CD8-positive, alpha-beta memory T cell (primary cell): ENCODE results near the gene SLC2A4RG. TPM values are rescaled to one million over a fixed set of nuclear protein-coding genes. Genes with fewer than 3 reads are reported as not detected.

Experiments used
- CTCF ChIA-PET: fragments of 350-600 bp; sonication (Branson Sonifier 250); formaldehyde crosslinking; loops from one replicate; lab custom pipeline; 2021; ENCODE audit warnings: antibody characterized with exemption; lab: Charles Lee
- POLR2A ChIA-PET: fragments of 350-600 bp; sonication (Branson Sonifier 250); formaldehyde crosslinking; loops from one replicate; lab custom pipeline; 2021; ENCODE audit warnings: antibody characterized with exemption; lab: Charles Lee
- DNase-seq, 5 donors: peaks; one replicate each; pipeline versions ENCODE4 v3.0.0 to v3.0.0-alpha.2; 2020 to 2022; ENCODE audit warnings: mixed read lengths in 1 of 5
- H3K27ac ChIP-seq: one replicate; pipeline ENCODE4 v1.7.0; 2013; ENCODE audit warnings: low read depth, mild to moderate bottlenecking, low read length, moderate library complexity
- H3K27me3 ChIP-seq: 2 replicates; pipeline ENCODE4 v1.7.0; 2013; ENCODE audit warnings: low read length, mild to moderate bottlenecking; ENCODE audit not compliant: insufficient read depth, poor library complexity, severe bottlenecking
- H3K36me3 ChIP-seq: 2 replicates; pipeline ENCODE4 v1.7.0; 2013; ENCODE audit warnings: mild to moderate bottlenecking, low read length, moderate library complexity; ENCODE audit not compliant: insufficient read depth
- H3K4me1 ChIP-seq: 2 replicates; pipeline ENCODE4 v1.7.0; 2013; ENCODE audit warnings: mild to moderate bottlenecking, low read length, moderate library complexity; ENCODE audit not compliant: insufficient read depth
- H3K4me3 ChIP-seq: 2 replicates; pipeline ENCODE4 v1.7.0; 2013; ENCODE audit warnings: mild to moderate bottlenecking, low read length
- H3K9me3 ChIP-seq: 2 replicates; pipeline ENCODE4 v1.7.0; 2013; ENCODE audit warnings: mild to moderate bottlenecking, low read length
- H3K27ac Mint-ChIP-seq, 8 donors: one replicate each; pipeline ENCODE4 v1.8.0; 2020 to 2021; ENCODE audit warnings: mixed read lengths in 8 of 8, mild to moderate bottlenecking in 6 of 8, inconsistent platforms in 3 of 8, moderate library complexity in 3 of 8
- H3K27me3 Mint-ChIP-seq, 2 donors: one replicate each; pipeline ENCODE4 v1.8.0; 2020 to 2021; ENCODE audit warnings: mixed read lengths in 2 of 2, mild to moderate bottlenecking in 1 of 2, moderate library complexity in 1 of 2
- H3K36me3 Mint-ChIP-seq, 3 donors: one replicate each; pipeline ENCODE4 v1.8.0; 2020 to 2021; ENCODE audit warnings: mixed read lengths in 3 of 3, inconsistent platforms in 1 of 3, mild to moderate bottlenecking in 1 of 3
- H3K4me1 Mint-ChIP-seq, 3 donors: one replicate each; pipeline ENCODE4 v1.8.0; 2020 to 2021; ENCODE audit warnings: mixed read lengths in 3 of 3, inconsistent platforms in 1 of 3, mild to moderate bottlenecking in 1 of 3
- H3K4me3 Mint-ChIP-seq, 7 donors: one replicate each; pipeline ENCODE4 v1.8.0; 2020 to 2021; ENCODE audit warnings: mixed read lengths in 7 of 7, mild to moderate bottlenecking in 6 of 7, moderate library complexity in 4 of 7, inconsistent platforms in 2 of 7
- H3K9me3 Mint-ChIP-seq, 5 donors: one replicate each; pipeline ENCODE4 v1.8.0; 2020 to 2022; ENCODE audit warnings: mixed read lengths in 5 of 5, mild to moderate bottlenecking in 3 of 5, moderate library complexity in 2 of 5, inconsistent platforms in 1 of 5
- polyA plus RNA-seq: library from polyadenylated mRNA; unstranded; fragments of 300-500 nt; fragmentation: Illumina TruSeq; gene quantifications from one replicate; pipeline ENCODE4 v1.2.3, GENCODE V29; 2021
- total RNA-seq, 2 experiments: library from RNA; stranded (reverse); gene quantifications; one replicate each; pipeline ENCODE4 v1.2.3, GENCODE V29; 2021

Gene SLC2A4RG
- total and polyA plus RNA-seq, 3 experiments from 2014 or later = 7.8 to 40.6 (median 37.5) TPM

- H3K9me3 Mint-ChIP-seq = no peaks in the 10 kb centered on the region
- Histone ChIP-seq H3K4me1 (peaks cover 23% of the 10 kb centered on the region), H3K9me3 (no peaks in the 10 kb centered on the region), H3K27me3 (no peaks in the 10 kb centered on the region), H3K4me3 (no peak overlapping the region), H3K27ac (no peak overlapping the region), H3K36me3 (peaks cover 11% of the 10 kb centered on the region)
- H3K4me1 Mint-ChIP-seq = peaks cover 8 to 26% (median 16%) of the 10 kb centered on the region in 3 donors
- H3K36me3 Mint-ChIP-seq = peaks cover 0 to 11% (median 0%) of the 10 kb centered on the region in 3 donors
- DNase-seq = no peak
- H3K27ac Mint-ChIP-seq = no peak overlapping the region
- H3K4me3 Mint-ChIP-seq = no peak overlapping the region
- CTCF ChIA-PET = interaction anchor here (0.7 kb wide), 1 partner anchor 208 kb away, joined by 4 read pairs; no protein-coding TSS in a partner anchor
- H3K27me3 Mint-ChIP-seq = no peaks in the 10 kb centered on the region
- POLR2A ChIA-PET = interaction anchor here (1.0 to 1.8 kb wide), 2 partner anchors 10 to 193 kb away, joined by 3 to 6 read pairs; partner anchors contain the start of gene LIME1
Measured at GRCh38 chr20:63745961-63746731, 6.6 kb downstream of the SLC2A4RG start.

DNA sequence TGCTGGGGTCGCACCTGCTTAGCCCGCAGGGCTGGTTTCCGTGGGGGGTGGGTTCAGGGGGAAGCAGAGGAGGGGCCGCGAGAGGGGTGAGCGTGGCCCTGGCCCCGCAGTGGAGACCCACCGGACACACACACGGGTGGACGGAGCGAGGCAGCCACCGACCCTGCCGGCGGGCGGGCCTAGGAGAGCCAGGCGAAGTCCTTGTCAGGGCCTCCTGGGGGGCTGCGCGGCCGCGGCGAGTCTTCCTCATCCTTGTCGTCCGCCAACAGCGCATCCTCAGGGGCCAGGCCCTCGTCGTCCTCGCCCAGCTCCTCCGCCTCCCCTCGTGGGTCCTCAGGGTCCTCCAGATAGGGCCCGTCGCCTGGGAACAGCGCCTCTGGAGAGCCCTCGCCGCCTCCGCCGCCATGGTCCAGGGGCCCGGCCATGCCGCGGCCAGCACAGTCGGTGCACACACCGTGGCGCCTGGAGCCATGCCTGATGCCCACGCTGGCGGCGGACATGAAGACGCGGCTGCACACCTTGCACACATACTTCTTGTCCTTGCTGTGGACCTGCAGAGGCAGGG lies 7.3 kb downstream of the SLC2A4RG start:
- Mint-ChIP-seq H3K36me3 (peaks cover 0 to 9% (median 0%) of the 10 kb centered on the region in 3 donors), H3K27ac (no peak overlapping the region), H3K4me3 (no peak overlapping the region), H3K4me1 (peaks cover 10 to 25% (median 18%) of the 10 kb centered on the region in 3 donors), H3K27me3 (no peaks in the 10 kb centered on the region), H3K9me3 (no peaks in the 10 kb centered on the region)
- no peaks in the 10 kb centered on the region for H3K27me3 ChIP-seq
- POLR2A ChIA-PET = interaction anchor here (1.8 kb wide), 1 partner anchor 11 kb away, joined by 6 read pairs; the partner anchor contains the start of gene LIME1
- no peak overlapping the region for H3K4me3 ChIP-seq
- CTCF ChIA-PET = interaction anchor here (0.6 kb wide), 1 partner anchor 35 kb away, joined by 3 read pairs; no protein-coding TSS in a partner anchor
- H3K9me3 ChIP-seq = no peaks in the 10 kb centered on the region
- H3K27ac ChIP-seq = no peak overlapping the region
- H3K36me3 ChIP-seq = peaks cover 7% of the 10 kb centered on the region
- peaks cover 20% of the 10 kb centered on the region for H3K4me1 ChIP-seq
- no peak for DNase-seq

GRCh38 chr20:63747622-63748069 lies 8.1 kb downstream of the SLC2A4RG start:
- Mint-ChIP-seq H3K4me1 (peaks cover 10 to 29% (median 21%) of the 10 kb centered on the region in 3 donors), H3K4me3 (no peak overlapping the region), H3K9me3 (no peaks in the 10 kb centered on the region), H3K27me3 (no peaks in the 10 kb centered on the region), H3K27ac (no peak overlapping the region), H3K36me3 (peaks cover 0 to 9% (median 0%) of the 10 kb centered on the region in 3 donors)
- H3K4me3 ChIP-seq = no peak overlapping the region
- no peaks in the 10 kb centered on the region for H3K9me3 ChIP-seq
- ChIA-PET CTCF (interaction anchor here (0.6 kb wide), 1 partner anchor 34 kb away, joined by 3 read pairs; no protein-coding TSS in a partner anchor), POLR2A (no interaction called here)
- no peak overlapping the region for H3K27ac ChIP-seq
- peaks cover 2% of the 10 kb centered on the region for H3K36me3 ChIP-seq
- H3K4me1 ChIP-seq = peaks cover 20% of the 10 kb centered on the region
- DNase-seq = no peak
- no peaks in the 10 kb centered on the region for H3K27me3 ChIP-seq

- Histone ChIP-seq H3K4me1 (peaks cover 20% of the 10 kb centered on the region), H3K4me3 (no peak overlapping the region), H3K27ac (no peak overlapping the region), H3K36me3 (no peaks in the 10 kb centered on the region), H3K27me3 (no peaks in the 10 kb centered on the region), H3K9me3 (no peaks in the 10 kb centered on the region)
- CTCF ChIA-PET = interaction anchor here (0.7 to 1.3 kb wide), 2 partner anchors 10 to 116 kb away, joined by 3 read pairs; partner anchors contain the start of gene TPD52L2
- H3K36me3 Mint-ChIP-seq = peaks cover 0 to 6% (median 0%) of the 10 kb centered on the region in 3 donors
- H3K27me3 Mint-ChIP-seq = no peaks in the 10 kb centered on the region
- no peaks in the 10 kb centered on the region for H3K9me3 Mint-ChIP-seq
- peaks cover 10 to 29% (median 21%) of the 10 kb centered on the region in 3 donors for H3K4me1 Mint-ChIP-seq
- peak overlapping the region in 1 of 7 donors; percentile 37 for H3K4me3 Mint-ChIP-seq
- DNase-seq = no peak
- POLR2A ChIA-PET = interaction anchor here (5.0 kb wide), 1 partner anchor 11 kb away, joined by 31 read pairs; the partner anchor contains the start of genes LIME1 and SLC2A4RG
- H3K27ac Mint-ChIP-seq = peak overlapping the region in 2 of 8 donors; percentile 21 to 37
Measured at GRCh38 chr20:63748070-63748933, 8.7 kb downstream of the SLC2A4RG start.

GRCh38 chr20:63748934-63749270 lies 9.3 kb downstream of the SLC2A4RG start:
- H3K4me1 Mint-ChIP-seq = peaks cover 10 to 29% (median 21%) of the 10 kb centered on the region in 3 donors
- DNase-seq = no peak
- H3K4me3 ChIP-seq = no peak overlapping the region
- peak overlapping the region in 2 of 8 donors; percentile 37 to 50 for H3K27ac Mint-ChIP-seq
- H3K36me3 ChIP-seq = no peaks in the 10 kb centered on the region
- H3K9me3 ChIP-seq = no peaks in the 10 kb centered on the region
- peak overlapping the region in 1 of 7 donors; percentile 37 for H3K4me3 Mint-ChIP-seq
- no peaks in the 10 kb centered on the region for H3K36me3 Mint-ChIP-seq
- H3K4me1 ChIP-seq = peaks cover 20% of the 10 kb centered on the region
- H3K27me3 ChIP-seq = no peaks in the 10 kb centered on the region
- no peak overlapping the region for H3K27ac ChIP-seq
- H3K9me3 Mint-ChIP-seq = no peaks in the 10 kb centered on the region
- H3K27me3 Mint-ChIP-seq = no peaks in the 10 kb centered on the region
- ChIA-PET CTCF (interaction anchor here (0.7 to 1.3 kb wide), 3 partner anchors 10 to 116 kb away, joined by 3 read pairs; partner anchors contain the start of genes LIME1 and TPD52L2), POLR2A (interaction anchor here (5.0 kb wide), 1 partner anchor 11 kb away, joined by 31 read pairs; the partner anchor contains the start of genes LIME1 and SLC2A4RG)

- Mint-ChIP-seq H3K9me3 (no peaks in the 10 kb centered on the region), H3K27me3 (no peaks in the 10 kb centered on the region), H3K4me1 (peaks cover 10 to 29% (median 21%) of the 10 kb centered on the region in 3 donors), H3K27ac (peak overlapping the region in 4 of 8 donors; percentile 12 to 97 (median 52)), H3K36me3 (no peaks in the 10 kb centered on the region), H3K4me3 (peak overlapping the region in 1 of 7 donors; percentile 66)
- no peak overlapping the region for H3K4me3 ChIP-seq
- no peaks in the 10 kb centered on the region for H3K36me3 ChIP-seq
- CTCF ChIA-PET = interaction anchor here (0.5 to 2.6 kb wide), 7 partner anchors 9 to 115 kb away, joined by 3 to 14 read pairs (median 3); partner anchors contain the start of genes LIME1 and TPD52L2
- no peak for DNase-seq
- no peak overlapping the region for H3K27ac ChIP-seq
- POLR2A ChIA-PET = interaction anchor here (1.1 to 5.0 kb wide), 4 partner anchors 9 to 115 kb away, joined by 3 to 31 read pairs (median 7); partner anchors contain the start of genes LIME1, SLC2A4RG and TPD52L2
- H3K9me3 ChIP-seq = no peaks in the 10 kb centered on the region
- H3K27me3 ChIP-seq = no peaks in the 10 kb centered on the region
- peaks cover 20% of the 10 kb centered on the region for H3K4me1 ChIP-seq
Measured at GRCh38 chr20:63749597-63750508, 10.3 kb downstream of the SLC2A4RG start.
